ENCODE results near the gene PLEKHM1.

Gene PLEKHM1

DNA sequence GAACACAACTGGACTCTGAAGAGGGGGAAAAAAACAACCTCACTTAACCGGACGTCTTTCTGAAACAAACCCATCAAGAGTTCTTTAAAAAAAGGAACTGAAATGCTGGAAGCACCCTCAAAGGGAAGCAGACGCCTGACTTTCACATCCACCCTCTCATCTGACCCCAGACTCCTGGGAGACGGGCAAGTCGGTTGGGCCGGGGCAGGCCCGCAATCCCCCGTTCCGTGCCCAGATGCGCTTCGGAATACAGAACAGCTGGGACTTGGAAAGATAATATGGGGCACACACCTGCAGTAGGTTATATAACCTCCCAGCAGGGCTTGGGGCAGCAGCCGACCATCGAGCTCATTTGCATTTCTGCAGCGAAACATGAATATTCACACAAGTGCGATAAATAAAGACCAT is 61.6 kb downstream of the PLEKHM1 start:
- DNase-seq (ENCODE audit: extremely low read depth in 1 of 2, low read depth in 1 of 2) = no peak

DNA sequence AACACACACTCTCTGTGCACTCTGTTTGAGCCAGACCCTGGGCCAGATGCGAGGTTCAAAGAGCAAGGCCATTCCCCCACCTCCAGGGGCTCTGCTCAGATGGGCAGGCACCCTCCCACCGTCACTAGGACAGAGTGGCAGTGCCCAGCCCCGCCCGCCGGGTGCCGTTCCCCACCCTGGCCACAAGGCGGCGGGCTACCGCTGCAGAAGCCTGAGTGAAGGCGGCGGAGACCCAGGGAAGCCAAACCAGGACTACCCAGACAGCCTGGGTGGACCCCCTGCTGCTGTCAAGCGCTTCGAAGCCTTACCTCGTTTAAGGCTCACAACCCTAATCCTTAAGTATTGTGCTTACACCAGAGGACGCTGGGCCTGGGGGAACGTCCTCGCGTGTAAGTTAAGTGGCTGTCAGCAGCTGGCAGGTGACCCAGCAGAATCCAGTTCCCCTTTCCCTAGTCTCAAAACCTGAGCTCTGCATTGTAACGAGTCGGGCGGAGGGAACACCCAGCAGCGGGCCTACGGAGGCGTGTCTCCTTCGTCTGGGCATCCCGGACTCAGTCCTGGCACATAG is 62.4 kb downstream of the PLEKHM1 start:
- DNase-seq (ENCODE audit: extremely low read depth in 1 of 2, low read depth in 1 of 2) = peak in 1 of 2 donors; percentile 54

DNA sequence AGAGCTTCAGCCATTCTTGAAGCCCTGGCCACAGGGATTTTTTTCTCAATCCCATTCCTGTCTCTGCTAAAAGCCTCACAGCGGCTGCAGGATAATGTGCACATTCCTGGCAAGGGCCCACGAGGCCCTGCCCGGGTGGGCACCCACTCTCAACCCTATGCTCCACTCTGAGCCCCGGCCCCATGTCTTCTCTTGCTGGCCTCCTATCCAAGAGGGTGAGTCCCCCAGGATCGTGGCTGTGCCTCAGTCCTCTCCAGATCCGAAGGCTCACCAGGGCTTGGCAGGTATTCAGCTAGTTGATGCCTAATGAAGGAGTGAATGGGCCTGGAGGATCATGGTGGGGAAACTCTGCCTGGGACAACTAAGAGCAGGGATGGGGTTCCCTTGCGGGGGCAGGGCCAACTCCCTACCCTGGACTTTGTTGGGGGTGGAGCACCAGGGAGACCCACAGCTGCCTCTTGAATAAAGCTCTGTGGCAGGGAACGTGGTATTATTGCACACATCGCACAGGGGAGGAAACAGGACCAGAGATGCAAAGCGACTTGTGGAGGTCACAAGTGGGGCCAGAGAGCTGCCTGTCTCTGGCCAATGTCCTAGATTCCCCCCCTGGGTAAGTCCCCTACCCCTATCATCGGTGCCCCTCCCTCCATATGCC is 63.2 kb downstream of the PLEKHM1 start:
- DNase-seq (ENCODE audit: extremely low read depth in 1 of 2, low read depth in 1 of 2) = no peak

DNA sequence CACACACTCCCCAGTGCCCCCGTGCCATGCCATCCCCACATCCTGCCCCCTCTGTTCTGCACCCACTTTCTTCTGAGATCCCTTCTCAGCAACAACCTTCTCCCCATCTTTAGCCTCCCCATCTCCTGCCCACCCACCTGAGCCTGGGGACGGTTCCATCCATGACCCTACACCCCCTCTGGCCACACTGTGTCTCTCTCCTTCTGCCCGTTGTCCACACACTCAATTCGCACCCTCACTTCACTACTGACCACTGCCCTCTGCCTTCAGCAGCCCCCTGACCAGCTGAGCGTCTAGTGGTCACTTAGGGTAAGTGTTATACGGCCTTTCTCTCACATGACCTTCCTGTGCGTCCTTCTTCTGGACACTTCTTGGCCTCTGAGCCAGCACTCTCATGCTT is 64.0 kb downstream of the PLEKHM1 start:
- DNase-seq (ENCODE audit: extremely low read depth in 1 of 2, low read depth in 1 of 2) = no peak

DNA sequence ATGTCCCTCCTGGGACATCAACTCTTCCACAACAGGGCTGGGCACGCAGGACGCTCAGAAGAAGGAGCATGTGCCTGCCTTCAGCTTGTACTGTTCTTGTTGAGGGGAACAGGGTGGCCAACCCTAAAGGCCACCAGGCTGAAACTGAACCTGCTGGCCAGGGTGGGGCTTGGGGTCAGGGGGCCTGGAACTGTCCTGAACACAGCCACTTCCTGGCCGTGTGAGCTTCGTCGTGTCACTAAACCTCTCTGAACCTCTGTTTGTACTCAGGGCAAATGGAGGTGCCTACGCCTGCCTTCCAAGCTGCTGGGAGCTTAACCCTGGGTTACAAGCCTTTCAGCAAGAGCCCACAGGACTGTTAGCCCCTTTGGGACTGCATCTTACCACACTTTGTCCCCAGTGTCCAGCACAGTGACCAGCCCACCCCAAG is 64.5 kb downstream of the PLEKHM1 start:
- DNase-seq (ENCODE audit: extremely low read depth in 1 of 2, low read depth in 1 of 2) = no peak

DNA sequence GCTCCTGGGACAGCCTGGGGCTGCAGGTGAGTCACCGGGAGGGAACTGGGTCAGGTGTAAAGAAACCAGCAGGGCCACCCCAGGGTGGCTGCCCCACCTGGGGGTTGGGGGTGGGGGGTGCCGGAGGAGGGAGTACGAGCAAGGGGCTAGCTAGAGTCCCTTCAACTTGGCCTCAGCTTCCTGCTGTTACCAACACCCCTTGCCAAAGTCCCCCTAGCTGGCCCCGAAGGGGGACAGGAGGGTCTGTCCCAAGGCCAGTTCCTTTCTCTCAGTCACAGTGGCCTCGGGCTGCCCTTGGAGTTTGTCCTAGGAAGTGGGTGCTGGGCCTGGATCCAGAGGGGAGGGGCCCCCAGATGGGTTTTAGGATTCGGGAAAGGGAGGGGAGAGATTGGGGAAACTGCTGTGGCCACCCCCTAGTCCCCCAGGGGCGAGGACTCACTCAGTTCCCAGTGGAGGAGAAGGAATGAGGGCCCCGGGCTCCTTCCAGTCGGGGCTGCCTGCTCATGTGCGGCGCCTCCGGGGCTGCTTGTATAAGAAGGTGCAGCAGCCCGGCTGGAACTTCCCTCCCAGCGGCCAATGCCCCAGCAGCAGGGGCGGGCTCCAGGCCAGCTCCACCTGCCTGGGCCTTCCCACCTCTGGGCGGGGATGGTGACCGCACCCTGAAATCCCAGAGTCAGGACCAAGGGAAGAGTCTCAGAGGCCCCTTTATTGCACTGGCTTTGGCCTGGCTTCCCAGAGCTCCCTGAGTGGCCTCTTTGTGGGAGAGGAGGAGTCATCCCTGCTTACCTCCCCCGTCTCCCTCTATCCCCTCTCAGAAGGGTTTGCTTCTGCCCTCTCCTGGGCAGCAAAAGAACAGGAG is 65.2 kb downstream of the PLEKHM1 start:
- no peak for DNase-seq (ENCODE audit: extremely low read depth in 1 of 2, low read depth in 1 of 2)

DNA sequence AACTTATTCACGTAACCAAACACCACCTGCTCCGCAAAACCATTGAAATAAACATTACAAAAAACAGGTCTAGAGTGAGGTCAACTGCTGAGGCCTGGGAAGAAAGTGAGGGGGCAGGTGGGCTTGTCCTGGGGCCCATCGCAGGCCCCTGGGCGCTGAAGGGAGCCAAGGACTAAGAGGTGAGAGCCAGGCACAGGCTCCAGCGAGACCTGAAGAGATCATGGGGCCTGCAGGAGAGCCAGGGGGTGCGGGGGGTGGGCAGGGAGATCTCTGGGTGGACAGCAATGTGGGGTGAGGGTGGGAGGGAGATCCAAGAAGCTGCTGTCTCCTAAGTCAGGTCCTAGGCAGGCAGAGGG is 65.8 kb downstream of the PLEKHM1 start:
- no peak for DNase-seq (ENCODE audit: extremely low read depth in 1 of 2, low read depth in 1 of 2)

DNA sequence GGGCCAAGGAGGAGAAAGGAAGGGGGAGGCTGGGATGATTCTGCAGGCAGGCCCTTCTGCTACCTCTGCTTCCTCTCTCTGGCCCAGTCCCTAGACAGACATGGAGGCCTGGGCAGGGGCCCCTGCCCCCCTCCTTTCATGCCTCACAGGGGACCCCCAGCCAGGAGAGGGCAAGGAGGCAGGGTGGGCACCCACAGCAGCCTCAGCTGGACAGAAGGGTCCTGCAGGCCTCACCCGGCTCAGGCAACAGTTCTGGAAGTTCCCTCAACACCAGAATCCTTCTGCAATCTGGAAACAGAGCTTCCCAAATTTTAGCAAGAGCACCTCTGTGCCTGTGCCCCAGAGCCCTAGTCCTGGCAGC is 66.6 kb downstream of the PLEKHM1 start:
- DNase-seq (ENCODE audit: extremely low read depth in 1 of 2, low read depth in 1 of 2) = no peak

DNA sequence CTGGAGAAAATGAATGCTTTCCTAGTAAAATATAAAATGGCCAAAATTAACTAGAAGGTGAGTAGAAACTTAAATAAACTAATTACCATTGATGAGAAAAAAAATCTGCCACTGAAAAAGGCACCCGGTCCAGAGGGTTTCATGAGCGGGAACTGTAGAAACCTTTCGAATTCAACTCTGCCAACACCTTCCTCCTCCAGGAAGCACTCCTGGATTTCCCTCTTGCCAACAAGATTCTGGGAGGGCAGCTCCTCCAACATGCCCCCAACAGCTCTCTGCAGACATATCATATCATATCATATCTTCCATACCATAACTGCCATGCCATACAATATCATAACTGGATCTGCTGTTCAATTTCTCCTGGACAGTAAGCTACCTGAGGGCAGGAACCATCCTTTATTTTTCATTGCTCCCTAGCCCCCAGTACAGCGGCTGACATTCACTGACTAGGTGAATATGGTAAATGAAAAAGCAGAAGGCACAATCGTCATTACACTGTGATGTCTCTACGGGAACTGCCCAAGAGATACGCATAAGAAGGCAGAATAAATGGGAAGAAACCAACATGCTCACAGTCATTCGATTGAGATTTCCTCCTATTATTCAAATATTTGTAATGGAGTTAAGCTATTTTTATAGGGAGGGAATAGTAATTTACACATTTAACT is 67.1 kb downstream of the PLEKHM1 start:
- DNase-seq (ENCODE audit: extremely low read depth in 1 of 2, low read depth in 1 of 2) = no peak

DNA sequence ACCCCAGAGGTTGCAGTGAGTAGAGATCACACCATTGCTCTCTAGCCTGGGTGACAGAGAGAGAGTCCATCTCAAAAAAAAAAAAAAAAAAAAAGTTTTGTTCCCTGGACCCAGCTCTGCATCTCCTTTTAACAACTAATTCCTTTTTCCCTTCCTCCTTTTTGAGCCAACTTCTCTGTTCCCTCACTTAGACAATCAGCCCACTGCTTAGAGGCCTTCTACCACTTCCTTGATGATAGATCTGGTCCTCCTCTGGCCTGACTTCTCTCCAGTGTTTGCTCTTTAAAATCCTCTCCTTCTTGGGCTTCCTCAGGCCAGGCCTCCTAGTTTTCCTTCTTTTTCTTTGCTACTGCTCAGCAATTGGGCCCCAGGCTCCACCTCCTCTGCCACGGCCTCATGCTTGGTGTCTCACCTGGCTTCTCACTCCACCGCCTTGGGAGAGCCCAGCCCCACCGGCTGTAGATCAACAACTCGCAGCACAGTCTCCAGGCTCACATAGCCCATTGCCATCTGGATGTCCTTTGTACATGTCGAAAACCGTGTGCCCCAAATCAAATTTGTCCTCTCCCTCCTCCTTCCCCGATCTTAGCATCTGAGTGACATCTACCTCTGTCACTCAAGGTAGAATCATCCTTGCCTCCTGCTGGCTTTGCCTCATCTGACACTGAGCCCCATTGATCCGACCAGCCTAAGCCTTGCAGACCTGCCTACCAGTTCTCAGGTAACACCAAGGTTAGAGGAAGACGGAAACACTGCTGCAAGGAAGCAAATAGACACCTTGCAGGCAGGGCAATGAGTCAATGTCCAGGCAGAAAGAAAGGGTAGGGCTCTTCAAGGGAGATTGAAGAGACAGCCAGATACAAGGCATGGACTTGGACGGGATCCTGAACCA is 75.3 kb downstream of the PLEKHM1 start:
- no peak for DNase-seq (ENCODE audit: extremely low read depth in 1 of 2, low read depth in 1 of 2)

DNA sequence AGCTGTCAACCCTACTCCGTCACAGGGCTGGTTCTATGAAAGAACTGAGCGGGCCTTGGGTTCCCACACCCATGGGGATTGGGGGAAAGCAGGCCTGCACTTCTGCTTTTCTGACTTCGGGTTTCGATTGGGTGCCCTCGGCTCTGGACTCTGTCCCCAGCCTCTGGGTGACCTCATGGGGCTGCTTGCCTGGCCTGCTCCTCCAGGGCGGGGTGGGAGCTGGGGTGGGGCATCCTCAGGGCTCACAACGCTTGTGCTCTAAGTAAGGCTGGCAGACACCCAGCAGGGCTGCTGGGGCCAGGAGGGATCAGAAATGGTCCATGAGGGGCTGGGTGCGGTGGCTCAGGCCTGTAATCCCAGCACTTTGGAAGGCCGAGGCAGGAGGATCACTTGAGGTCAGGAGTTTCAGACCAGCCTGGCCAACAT is 77.0 kb downstream of the PLEKHM1 start:
- DNase-seq (ENCODE audit: extremely low read depth in 1 of 2, low read depth in 1 of 2) = no peak

DNA sequence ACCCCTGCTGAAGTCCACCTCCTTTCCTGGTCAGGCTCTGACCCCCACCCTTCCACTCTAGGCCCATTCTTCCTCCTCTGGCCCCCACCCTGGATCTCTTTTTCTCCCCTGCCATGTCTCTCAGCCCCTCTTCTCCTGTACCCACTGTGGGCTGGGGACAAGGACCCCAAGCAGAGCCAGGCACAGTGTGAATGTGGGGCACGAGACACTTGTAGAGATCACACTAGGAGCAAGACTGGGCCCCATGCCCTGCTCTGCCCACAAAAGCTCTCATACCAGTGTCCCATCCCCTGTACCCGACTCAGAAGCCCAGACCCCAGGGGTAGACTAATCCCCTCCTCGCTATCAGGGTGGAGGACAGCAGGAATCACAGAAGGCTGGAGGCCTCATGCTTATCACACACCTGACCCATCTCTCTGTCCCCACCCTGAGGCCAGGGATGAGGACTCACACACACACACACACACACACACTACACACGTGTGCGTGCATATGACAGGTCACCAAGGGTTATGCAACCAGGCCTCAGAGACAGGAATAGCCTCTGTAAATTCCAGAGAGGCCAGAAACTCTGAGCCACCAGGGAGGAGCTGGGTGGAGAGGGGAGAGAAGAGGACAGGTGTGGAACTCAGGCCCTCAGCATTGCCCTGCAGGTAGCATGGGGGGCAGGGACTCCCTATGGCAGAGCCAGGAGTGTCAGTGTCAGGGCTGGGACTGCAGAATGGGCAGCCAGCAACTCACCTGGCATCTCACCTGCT is 79.0 kb downstream of the PLEKHM1 start:
- DNase-seq (ENCODE audit: extremely low read depth in 1 of 2, low read depth in 1 of 2) = no peak

DNA sequence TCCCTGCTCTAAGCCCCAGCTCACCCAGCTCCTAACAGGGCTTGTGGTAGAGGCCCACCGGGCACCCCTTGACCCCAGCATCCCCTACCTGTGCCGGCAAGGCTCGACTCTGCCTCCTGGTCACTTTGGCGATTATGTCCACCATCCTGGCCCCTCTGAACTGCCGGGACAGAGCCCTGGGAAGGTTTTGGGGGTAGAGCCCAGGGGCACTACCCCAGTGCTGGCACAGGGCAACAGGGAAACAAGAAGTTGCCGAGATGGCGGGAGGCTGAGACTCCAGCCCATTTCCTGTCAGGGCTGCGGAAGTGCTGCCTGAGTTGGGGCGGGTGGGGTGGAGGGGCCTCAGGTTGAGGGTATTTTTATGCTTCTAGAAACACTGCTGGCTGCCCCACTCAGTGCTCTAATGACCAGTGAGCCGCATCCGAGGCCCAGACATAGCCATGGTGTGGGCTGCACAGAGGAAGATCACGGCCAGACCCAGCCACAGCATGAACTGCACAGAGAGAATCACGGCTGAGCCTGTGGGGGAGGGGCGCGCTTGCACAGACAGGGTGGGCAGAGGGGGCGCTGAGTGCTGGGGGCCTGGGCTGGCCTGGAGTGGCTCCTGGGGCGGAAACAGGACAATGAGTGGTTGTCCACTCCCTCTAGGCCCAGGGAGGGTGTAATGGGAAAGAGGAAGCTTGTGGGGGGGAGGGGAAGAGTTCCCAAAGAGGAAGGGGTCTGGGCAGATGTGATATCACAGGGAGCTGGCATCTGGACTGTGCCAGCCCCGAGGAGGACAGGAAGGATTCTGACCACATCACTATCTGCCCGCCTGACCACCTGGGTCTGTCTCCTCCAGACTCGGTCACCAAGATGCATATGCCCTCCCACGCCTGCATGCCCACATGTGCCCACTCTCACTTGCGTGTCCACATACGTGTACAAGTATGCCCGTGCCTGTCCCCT is 80.1 kb downstream of the PLEKHM1 start:
- peak in 1 of 2 donors; percentile 42 for DNase-seq (ENCODE audit: extremely low read depth in 1 of 2, low read depth in 1 of 2)

DNA sequence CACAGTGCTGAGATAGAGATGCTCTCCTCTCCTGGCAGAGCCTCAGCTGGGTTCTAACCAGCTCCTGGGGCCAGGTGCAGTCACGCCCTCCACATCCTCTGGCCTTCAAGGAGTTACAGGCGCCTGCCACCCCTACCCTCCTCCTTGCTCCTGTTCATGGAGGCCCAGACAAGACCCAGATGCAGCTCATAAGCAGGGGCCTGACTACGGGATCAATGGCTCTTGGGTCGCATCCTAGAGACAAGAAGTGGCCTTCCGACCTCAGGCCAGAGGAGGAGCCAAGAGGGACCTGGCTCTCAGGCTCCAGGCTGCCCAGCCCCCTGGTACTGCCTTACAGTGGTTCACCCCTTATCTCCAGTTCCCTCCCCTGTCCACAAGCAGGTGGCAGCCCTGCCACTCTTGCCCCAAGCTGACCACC is 80.9 kb downstream of the PLEKHM1 start:
- DNase-seq (ENCODE audit: extremely low read depth in 1 of 2, low read depth in 1 of 2) = no peak

DNA sequence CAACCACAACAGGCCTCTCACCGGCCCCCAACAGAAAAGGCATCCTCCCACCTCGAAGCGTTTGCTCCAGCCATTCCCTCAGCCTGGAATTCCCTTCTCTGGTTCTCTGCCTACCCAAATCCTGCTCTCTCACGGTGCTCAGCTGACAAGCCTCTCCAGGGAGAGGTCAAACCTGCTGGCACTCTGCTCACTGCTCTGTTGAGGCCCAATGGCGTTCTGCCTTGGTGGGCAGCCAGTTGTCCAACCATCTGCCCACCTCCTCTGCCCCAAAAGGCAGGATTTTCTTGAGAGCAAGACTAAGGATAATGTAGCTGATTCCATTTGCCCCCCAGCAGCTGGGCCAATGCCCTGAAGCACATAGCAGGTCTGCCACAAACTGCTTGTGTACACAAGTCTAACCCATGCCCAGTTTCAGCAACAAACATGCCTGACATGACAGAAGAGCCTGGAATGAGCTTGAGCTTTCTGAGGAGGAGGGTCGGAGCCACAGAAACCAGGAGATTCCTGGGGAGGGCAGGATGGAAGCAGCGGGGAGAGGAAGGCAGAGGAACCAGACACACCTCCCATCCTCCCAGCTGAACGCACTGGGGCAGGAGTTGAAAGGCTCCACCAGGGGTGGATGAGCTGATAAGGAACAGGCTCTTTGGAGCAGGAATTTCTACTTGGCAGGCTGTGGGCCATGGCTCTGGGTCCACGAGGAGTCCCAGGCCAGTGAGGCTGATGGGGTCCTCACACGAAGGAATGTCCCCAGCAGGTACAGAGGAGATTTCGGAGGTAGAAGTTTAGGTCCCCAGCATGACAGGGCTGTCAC is 81.7 kb downstream of the PLEKHM1 start:
- no peak for DNase-seq (ENCODE audit: extremely low read depth in 1 of 2, low read depth in 1 of 2)

DNA sequence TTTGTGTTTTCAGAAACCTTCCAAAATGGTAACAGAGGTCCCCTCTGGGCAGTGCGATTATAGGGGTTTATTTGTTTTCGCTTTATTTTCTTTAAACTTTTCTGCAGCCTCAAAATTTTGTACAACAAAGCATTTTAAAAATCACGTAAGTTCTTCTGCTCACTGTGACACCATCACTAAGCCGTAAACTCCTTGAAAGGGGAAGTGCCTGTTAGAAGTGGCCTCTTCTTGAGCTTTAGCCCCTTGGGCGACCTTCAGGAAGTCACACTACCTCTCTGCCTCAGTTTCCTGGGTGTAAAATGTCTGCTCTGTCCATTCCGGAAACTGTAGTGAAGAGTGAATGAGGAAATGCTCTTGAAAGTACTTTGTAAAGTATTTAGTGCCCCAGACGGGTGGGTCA is 84.4 kb downstream of the PLEKHM1 start:
- DNase-seq (ENCODE audit: extremely low read depth in 1 of 2, low read depth in 1 of 2) = no peak

DNA sequence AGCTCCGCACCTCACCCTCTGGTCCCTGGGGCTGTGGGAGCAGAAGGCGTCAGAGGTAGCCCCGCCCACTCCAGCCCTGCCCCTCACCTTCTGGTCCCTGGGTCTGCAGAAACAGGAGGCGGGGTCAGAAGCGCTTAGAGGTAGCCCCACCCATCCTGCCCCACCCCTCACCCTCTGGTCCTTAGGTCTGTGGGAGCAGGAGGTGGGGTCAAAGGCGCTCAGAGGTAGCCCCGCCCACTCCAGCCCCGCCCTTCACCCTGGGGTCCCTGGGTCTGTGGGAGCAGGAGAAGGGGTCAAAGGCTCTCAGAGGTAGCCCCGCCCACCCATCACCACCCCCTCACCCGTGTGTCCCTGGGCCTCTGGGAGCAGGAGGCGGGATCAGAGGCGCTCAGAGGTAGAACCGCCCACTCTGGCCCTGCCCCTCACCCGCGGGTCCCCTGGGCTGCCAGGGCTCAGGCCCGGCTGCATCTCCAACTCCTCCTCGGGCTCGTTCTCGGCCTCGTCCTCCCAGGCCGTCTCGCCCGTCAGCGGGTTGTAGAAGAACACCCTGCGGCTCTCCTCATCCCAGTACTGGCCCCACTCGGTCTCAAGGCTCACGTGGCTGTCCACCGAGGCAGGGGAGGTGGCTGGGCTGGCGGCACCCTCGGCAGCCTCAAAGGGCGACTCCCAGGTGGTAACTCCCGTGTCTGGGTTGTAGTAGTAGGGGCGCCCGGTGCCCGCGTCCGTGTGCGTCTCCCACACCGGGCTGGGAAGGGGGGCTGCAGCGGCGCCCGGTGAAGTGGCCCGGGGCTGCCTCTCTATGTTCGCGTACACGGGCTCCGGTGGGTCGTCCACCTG is 85.1 kb downstream of the PLEKHM1 start:
- DNase-seq (ENCODE audit: extremely low read depth in 1 of 2, low read depth in 1 of 2) = no peak
